ENCODE results near the gene ZNF569.

GRCh38 chr19:37466277-37466797 is 907 bp downstream of the ZNF569 start:
- no peak for TF ChIP-seq GATA2 (IDR thresholded peaks at IDR 0.05; ENCODE audit: low read depth, low read length)
- no peak for TF ChIP-seq GATA3 (IDR thresholded peaks at IDR 0.05; ENCODE audit: low read depth, low read length)

All from SH-SY5Y (cell line).